Activated CD8-positive, alpha-beta memory T cell treated with anti-CD3 and anti-CD28 coated beads for 4 hours (primary cell): Measurements from ENCODE around the gene TRNAU1AP.

ENCODE experiments used
- DNase-seq, 2 donors: peaks; one replicate each; pipeline ENCODE4 v3.0.0-alpha.2; 2020; ENCODE audit warnings: low read depth in 2 of 2

The TRNAU1AP gene

DNA sequence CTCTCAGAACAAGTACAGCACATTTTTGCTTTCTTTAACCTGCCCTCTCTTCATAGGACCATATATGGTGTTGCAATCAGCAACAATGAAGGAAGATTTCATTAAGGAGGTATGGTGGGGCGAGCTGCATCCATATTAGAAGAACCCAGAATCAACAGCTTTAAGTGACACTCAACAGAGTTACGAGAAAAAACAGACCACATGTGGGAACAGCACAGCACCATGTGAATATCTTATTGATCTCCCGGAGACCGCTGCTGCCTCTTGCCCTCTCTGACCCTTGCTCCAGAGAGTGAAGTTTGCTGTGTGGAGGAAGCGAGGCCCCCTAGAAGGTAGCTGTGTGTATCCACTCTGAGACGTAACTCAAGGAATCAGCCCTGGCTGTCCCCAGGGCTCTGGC lies 52.1 kb downstream of the TRNAU1AP start:
- no peak for DNase-seq

DNA sequence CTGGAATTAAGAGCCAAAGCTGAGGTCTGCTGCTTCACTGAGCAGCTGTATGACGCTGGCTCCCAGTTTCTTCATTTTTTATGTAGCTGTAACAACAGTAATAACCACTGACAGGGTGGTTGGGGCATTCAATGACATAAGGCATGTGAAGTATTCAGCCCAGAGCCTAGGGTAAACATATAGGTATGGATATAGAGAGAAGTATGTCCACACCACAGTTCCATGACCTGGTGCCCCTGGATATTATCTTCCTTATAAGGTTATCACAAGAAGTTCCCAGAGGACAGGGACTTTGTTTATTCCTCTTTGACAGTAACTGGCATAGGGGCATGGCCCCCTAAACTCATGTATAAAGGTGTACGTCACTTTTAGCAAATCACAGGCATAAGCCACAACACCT lies 53.9 kb downstream of the TRNAU1AP start:
- no peak for DNase-seq

DNA sequence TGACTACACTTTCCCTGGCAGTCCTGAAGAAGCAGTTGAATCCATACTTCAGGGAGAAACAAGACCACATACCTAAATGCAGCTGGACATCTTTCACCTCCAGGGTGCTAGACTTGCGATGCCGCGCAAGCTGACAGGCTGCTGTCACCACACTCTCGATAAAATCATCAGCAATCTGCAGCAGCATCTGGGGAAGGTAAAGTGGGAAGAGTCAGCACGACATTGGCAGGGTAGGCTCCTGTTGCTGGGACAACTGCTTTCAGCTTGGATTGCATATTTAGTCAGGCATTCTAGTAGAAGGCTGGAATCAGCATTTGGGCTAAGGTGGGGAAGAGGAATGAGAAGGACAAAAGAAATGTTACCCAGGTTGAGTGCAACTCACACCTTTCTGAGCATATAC lies 60.3 kb downstream of the TRNAU1AP start:
- DNase-seq: no peak
